CD4-positive, alpha-beta T cell treated with Interleukin-6 for 4 hours (primary cell): ENCODE data around the gene LRCOL1.

Source experiments
- DNase-seq: peaks from one replicate; pipeline ENCODE4 v3.0.0-alpha.2; 2020; ENCODE audit warnings: mixed read lengths

The LRCOL1 gene

DNA sequence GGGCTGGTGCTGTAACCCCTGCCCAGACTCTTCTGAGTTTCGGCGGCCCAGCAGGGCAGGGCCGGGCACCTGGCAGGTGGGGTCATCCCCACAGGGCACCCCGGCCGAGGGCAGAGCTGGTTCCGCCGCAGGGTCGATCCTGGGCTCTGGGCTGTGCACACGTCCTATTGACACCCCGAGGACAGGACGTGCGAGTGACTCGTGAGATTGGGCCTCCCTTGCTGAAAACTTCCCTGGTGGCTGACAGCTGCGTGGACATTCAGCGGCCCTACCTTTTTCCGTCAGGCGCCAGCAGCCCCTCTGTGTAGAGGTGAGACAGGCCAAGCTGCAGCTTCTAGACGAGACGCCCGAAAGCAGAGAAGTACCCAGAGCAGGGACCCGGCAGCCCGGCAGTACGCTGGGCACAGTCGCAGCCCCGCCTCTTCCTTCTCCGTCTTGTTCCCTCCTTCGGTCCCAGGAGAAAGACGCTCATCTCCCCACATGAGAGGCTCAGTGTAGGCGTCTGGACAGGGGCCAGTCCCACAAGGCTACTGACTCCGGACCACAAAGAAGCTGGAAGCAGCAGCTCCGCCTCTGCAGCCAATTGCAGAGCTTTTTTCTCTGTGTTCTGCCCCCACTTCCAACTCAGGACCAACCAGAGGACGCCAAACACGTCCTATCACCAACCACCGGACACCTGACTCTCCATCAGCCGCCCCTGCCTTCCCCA is at the start of gene LRCOL1:
LRCOL1 (minus strand) TSS at position 532 of the 709 bp plus-strand sequence. CDS start 4,331 bp downstream, outside the sequence.
- DNase-seq, result peak; percentile 12

DNA sequence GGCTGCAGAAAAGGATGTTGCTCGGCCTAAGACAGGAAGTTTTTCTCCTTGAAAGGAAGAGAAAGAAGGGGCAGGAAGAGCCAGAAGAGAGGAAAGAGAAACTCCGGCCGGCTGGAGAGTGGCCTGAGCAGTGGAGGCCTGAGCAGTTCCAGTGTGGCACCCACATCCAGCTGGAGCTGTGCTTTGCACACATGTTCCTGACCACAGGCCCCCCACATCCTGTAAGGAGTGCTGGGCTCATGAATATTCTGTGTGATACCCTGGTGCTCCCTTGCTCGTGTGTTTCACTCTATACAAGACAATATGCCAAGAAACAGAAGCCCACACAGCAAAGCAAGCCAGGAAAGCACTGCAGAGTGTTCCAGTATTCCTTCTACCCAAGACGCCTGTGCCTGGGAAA is 49.7 kb upstream of the LRCOL1 start:
- no peak for DNase-seq

GRCh38 chr12:132659146-132659545 is 48.8 kb upstream of the LRCOL1 start:
- no peak for DNase-seq

- DNase-seq, result no peak
Measured at GRCh38 chr12:132658149-132658894, 47.9 kb upstream of the LRCOL1 start.

DNA sequence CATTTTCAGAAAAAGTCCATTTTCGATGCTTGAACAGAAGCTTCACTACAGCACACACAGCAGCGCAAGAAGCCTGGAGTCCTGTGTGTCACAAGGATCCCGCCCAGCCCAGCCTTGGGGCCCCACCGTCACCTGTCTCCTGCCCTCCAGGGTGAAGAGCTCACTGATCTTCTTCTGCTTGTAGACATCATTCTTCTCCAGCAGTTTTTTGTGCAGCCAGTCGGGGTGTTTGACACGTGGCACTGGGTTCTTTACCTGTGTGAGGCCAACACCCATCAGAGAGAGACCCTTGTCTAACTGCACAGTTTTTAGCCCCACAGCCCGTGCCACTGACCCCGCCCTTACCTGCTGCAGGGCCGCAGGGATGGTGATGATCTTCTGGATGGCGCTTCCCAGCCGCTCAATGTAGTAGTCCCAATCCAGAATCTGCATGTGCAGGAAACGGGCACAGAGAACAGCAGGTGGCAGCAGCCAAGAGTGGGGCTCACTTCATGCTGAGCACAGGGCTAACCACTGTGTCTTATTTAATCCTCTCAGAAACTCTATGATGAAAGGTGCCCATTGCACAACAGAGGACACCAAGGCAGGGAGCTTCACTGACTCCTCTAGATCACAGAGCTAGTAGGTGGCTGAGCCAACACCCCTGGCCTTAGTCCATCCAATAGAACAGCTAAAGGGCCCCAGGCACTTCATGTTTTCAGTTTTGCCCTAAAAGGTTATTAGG is 46.8 kb upstream of the LRCOL1 start:
- DNase-seq, result no peak

DNA sequence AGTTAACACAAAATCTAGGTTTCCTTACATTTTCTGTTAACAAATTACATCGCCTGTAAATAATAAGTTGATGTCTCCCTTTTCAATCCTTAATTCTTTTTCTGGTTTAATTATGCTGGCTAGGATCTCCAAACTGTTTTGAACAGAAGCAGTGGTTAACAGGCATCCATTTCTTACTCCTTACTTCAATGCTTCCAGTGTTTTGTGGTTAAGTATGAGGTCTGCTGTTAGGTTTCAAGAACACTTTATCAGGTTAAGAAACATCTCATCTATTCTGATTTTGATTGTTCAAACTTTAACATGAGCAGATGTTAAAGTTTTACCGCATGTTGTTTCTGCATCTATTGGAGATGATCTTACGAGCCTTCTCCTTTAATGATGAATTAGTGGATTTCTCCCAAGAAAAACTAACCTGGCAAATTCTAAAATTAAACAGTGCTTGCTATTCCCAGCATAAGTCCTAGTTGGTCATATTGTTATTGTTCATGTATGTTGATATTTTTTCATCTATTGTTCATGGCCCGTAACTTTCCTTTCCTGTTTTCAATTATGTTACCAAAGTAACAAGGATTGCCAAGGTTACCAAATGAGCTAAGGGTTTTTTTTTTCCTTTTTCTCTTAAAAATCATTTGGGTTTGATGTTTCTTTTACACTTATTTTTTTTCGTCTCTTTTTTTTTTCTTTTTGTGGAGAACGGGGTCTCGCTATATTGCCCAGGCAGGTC is 43.3 kb upstream of the LRCOL1 start:
- no peak for DNase-seq

DNA sequence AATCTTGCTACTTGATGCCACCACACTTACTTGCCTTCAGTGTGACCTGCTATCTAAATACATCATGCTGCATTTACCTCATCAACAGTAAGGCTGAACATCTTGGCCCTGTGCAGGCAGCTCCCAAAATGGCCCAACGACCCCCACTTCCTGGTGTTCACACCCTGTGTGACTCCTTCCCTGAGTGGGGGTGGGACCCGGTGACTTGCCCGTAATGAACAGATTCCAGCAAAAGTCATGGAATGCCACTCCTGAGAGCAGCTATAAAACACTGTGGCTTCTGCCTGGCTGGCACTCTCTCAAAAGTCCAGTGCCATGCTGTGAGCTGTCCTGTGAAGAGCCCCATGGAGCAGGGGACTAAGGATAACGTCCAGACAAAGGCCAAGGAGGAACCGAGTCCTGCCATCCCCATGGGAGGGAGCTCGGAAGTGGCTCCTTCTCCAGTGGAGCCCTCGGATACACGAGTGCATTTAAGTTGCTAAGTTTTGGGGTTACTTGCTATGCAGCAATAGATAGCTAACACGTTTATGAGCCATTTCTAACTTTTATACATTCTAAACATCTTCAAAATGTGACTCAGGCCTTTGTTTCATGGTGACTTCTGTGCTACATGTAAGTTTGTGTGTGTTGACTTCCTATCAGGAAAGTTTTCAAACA is 41.2 kb upstream of the LRCOL1 start:
- DNase-seq, result no peak

GRCh38 chr12:132649226-132649945 is 39.0 kb upstream of the LRCOL1 start:
- DNase-seq, result no peak

GRCh38 chr12:132648616-132649225 is 38.3 kb upstream of the LRCOL1 start:
- no peak for DNase-seq

DNA sequence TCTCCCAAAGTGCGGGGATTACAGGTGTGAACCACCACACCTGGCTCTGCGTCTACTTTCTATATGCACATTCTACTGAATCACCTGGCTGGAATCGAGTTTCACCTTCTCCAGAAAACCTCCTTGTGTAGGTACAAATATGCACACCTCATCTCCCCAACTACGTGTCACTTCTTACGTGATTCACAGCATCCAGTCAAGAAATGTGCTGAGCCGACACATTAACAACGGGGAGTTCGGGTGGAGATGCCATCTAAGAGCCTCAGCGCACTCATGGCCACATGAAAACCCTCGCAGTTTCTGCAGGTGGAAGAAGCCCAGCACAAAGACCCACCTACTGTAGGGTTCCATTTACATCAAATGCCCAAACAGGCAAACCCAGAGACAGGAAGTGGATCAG is 37.5 kb upstream of the LRCOL1 start:
- no peak for DNase-seq

DNA sequence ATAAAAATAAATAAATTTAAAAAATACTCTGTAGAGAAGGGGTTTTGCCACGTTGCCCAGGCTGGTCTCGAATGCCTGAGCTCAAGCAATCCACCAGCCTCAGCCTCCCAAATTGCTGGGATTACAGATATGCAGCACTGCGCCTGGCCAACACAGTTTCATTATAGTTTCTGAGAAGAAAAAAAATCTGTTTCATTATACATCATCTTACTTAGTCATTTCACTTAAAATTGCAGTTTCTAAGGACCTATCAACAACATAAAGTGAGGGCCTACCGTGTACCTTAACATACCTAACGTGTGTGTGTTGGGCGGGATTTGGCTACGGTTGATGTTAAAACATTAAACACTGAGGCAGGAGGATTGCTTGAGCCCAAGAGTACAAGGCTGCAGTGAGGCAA is 36.5 kb upstream of the LRCOL1 start:
- DNase-seq, result no peak

GRCh38 chr12:132642846-132643835 is 32.8 kb upstream of the LRCOL1 start:
- no peak for DNase-seq

DNA sequence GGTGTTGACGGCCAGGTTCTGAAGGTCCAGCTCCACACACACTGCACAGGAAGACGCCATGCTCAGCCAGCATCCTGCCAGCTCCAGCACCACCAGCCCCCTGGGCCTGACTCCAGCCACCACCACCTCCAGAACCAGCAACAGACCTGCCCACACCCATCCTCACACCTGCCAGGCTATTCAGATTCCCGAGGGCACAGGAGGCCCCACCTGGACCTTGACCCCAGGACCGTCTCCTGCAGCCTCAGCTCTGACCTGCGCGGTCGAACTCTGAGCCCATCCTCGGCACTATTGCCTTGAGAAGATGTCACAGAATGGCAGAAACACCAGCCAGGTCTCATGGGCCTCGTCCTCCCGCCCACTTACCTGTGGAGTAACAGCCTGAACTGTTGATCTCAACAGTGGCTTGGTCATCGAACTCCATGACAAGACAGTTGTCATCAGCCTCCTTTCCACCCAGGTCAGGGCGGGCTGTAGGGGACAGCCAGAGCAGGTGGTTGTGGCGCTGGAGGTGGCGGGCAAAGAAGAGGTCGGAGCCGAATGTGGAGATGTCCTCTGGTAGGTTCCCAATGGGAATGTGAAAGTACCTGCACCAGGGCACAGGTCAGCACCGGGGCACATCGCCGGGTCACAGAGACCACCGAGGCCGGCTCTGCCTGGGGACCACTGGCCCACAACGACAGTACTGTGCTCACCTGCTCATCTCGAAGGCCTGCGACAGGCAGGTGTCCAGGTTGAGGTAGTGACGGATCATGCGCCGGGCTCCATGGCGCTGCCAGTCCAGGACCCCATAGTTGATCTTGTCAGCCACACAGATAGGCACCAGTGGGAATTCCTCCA is 31.6 kb upstream of the LRCOL1 start:
- no peak for DNase-seq

GRCh38 chr12:132640936-132641335 is 30.6 kb upstream of the LRCOL1 start:
- no peak for DNase-seq

- DNase-seq, result no peak
Measured at GRCh38 chr12:132639956-132640520, 29.7 kb upstream of the LRCOL1 start.

DNA sequence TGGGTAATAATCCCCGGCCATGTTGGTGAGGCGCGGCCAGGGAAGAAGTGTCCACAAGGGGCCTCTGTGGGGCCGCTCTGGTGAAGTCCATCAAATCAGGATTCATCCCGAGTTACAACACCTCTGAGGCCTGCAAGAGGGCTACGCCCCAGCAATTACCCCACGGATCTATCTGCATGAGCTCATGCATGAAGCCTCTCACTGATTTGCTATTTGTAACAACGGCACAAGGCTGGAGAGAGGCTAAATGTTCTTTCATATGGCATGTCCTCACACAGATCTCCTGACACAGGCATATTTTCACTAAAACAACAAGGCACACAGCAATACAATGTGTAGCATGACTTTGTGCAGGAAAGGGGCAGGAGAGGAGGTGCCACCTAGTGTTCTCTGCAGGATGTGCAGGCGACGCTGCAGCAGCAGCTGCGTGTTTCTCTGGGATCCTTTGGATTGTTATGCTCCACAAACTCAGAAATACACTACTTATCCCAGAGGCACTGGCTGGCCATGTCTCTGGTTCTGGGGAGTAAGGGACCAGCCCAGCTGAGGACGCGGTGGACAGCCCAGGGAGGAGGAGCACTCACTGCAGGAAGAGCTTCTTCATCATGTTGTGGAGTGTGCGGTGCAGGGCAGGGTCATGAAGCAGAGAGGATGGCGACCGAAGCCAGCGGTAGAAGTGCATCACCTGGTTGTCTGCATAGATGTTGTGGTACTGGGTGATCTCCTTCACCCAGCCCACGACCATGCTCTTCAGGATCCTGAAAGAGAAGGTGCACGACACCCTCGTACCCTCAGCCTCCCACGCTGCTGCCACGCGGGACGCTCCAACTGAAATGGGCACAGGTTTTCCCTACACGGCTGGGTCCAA is 28.4 kb upstream of the LRCOL1 start:
- DNase-seq, result no peak

- no peak for DNase-seq
Measured at GRCh38 chr12:132637811-132638210, 27.4 kb upstream of the LRCOL1 start.
